OCI-LY7 (cell line): ENCODE data around the gene NDUFC2.

Experiments
- CTCF ChIP-seq: fragments of 200-600 bp; sonication (generic); conservative IDR thresholded peaks from 2 replicates; pipeline ENCODE4 v1.5.1; 2014; ENCODE audit warnings: mild to moderate bottlenecking, antibody characterized with exemption, low read length, moderate library complexity, mixed read lengths
- EZH2phosphoT487 ChIP-seq: fragments of 200-600 bp; sonication (generic); IDR thresholded peaks from 2 replicates; pipeline ENCODE4 v1.6.1; 2018; ENCODE audit warnings: low read depth, borderline replicate concordance, mild to moderate bottlenecking, mixed run types, antibody characterized with exemption, low read length, moderate library complexity, mixed read lengths

GRCh38 chr11:78066471-78066870, 13.2 kb downstream of the NDUFC2 start:
- TF ChIP-seq CTCF (no peak), EZH2phosphoT487 (no peak)
